GM10248 (cell line): ENCODE results near the gene MTCH1.

ENCODE experiments used
- CTCF ChIA-PET: fragments of 300-600 bp; sonication (Branson Sonifier 250); formaldehyde crosslinking; extraction: SDS; loops from one replicate; lab custom pipeline; 2021; ENCODE audit warnings: antibody characterized with exemption; lab: Yijun Ruan, JAX
- POLR2A ChIA-PET: fragments of 350-650 bp; sonication (Branson Sonifier 250); formaldehyde crosslinking; extraction: SDS; loops from one replicate; lab custom pipeline; 2020; ENCODE audit warnings: antibody characterized with exemption; lab: Yijun Ruan, JAX
- DNase-seq: peaks from one replicate; pipeline ENCODE4 v3.0.0; 2012; ENCODE audit errors: extremely low spot score
- TF ChIP-seq, protein P1 (sequence below): IDR thresholded peaks from 2 replicates; pipeline ENCODE4 v1.5.1; 2012; ENCODE audit warnings: mild to moderate bottlenecking, low read depth; ENCODE audit errors: extremely low read depth, missing control alignments, control extremely low read depth

The MTCH1 gene

DNA sequence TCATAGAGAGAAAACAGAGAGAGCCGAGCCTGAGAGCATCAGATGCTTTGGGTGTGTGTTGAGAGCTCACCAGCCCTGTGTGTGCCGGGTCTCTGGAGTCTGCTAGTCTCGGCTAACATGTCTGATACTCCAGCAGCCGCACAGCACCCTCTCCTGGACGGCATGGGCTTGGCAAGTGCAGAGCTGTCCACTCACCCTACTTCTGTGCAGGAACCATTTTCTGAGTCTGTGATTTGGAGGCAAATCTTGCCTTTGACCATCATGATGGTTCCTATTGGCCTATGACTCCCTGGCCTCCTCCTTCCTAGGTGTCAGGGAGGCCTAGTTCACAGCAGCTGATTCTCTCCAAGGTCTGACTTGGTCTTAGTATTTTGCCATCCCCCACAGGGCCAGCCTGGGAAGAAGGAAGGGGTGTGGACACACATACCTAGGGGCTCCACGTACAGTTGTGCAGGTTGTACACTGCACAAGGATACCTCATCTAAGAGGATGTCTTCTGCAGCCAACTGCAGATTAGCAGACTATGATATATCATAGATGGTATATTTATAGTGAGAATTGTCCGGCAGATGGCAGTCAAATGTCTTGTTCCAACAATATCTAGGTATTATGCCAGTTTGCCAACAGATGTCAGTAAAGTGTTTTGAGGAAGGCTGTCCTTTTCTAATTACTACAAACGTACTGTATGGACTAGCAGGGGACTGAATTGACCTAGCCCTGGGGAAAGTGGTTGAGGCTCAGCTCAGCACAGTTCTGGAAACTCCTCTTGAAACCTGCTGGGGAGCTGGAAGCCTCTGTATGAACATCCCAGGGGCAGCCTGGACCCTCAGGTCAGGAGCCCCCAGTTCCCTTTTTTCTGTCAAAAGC, 32.4 kb upstream of the MTCH1 start:
- DNase-seq: peak; percentile 89
- POLR2A ChIA-PET: interaction anchor here (1.1 to 1.2 kb wide), 2 partner anchors 32 to 192 kb away, joined by 3 to 5 read pairs; partner anchors contain the start of gene MTCH1
- TF ChIP-seq, protein P1, sequence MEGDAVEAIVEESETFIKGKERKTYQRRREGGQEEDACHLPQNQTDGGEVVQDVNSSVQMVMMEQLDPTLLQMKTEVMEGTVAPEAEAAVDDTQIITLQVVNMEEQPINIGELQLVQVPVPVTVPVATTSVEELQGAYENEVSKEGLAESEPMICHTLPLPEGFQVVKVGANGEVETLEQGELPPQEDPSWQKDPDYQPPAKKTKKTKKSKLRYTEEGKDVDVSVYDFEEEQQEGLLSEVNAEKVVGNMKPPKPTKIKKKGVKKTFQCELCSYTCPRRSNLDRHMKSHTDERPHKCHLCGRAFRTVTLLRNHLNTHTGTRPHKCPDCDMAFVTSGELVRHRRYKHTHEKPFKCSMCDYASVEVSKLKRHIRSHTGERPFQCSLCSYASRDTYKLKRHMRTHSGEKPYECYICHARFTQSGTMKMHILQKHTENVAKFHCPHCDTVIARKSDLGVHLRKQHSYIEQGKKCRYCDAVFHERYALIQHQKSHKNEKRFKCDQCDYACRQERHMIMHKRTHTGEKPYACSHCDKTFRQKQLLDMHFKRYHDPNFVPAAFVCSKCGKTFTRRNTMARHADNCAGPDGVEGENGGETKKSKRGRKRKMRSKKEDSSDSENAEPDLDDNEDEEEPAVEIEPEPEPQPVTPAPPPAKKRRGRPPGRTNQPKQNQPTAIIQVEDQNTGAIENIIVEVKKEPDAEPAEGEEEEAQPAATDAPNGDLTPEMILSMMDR: peak; percentile 93
- CTCF ChIA-PET: interaction anchor here (0.6 to 26.1 kb wide), 86 partner anchors 8 to 404 kb away, joined by 3 to 774 read pairs (median 5); partner anchors contain the start of genes C6orf89, FGD2, MTCH1 and PI16

DNA sequence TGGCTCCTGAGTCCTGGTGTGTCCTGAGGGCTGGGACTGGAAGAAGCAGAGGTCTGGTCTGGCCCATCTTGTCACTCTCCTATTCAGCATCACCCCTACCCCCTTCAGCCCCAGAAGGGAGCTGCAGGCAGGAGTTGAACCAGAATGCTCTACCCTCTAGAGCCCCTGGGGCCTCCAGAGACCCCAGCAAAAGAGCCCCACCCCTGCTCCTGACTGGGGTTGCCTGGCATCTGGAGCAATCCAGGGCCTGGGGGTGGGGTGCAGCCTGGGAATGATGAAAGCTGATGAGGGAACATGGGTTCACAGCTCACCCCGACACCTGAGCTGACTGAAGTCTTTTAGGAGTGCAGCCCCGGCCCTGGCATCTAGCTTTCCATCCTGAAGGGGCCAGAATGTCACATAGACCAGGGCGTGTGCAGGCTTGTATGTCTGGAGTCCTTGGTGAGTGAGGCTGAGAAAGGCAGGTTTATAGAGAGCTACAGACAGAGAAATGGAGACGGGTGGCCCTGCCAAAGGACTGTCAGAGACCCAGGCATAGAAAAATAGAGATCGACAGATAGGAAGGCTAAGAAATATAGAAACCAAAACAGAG, 31.7 kb upstream of the MTCH1 start:
- no peak for DNase-seq
- POLR2A ChIA-PET: interaction anchor here (1.1 to 1.2 kb wide), 2 partner anchors 32 to 192 kb away, joined by 3 to 5 read pairs; partner anchors contain the start of gene MTCH1
- TF ChIP-seq, protein P1: no peak
- CTCF ChIA-PET: interaction anchor here (0.6 to 26.1 kb wide), 81 partner anchors 9 to 403 kb away, joined by 3 to 774 read pairs (median 5); partner anchors contain the start of genes C6orf89, FGD2, MTCH1 and PI16

DNA sequence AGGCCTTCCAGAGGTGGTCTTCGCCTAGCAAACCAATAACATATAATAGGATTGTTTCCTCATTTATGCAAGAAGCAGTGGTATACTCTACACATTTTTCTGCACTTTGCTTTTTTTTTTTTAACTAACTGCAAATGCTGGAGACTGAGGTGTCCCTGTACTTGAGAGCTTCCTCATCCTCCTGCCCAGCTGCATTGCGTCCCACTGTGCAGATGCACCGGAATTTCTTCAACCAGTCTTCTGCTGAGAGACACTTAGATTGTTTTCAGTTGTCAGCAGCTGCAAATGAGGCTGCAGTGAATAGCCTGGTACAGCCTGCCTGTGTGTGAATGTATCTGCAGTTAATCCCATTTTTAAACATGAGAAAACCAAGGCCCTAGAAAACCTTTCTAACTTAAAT, 31.0 kb upstream of the MTCH1 start:
- no peak for DNase-seq
- POLR2A ChIA-PET: no interaction called here
- CTCF ChIA-PET: interaction anchor here (1.1 to 26.1 kb wide), 25 partner anchors 15 to 389 kb away, joined by 4 to 774 read pairs (median 13); partner anchors contain the start of genes C6orf89, FGD2, MTCH1 and PIM1
- TF ChIP-seq, protein P1: no peak

DNA sequence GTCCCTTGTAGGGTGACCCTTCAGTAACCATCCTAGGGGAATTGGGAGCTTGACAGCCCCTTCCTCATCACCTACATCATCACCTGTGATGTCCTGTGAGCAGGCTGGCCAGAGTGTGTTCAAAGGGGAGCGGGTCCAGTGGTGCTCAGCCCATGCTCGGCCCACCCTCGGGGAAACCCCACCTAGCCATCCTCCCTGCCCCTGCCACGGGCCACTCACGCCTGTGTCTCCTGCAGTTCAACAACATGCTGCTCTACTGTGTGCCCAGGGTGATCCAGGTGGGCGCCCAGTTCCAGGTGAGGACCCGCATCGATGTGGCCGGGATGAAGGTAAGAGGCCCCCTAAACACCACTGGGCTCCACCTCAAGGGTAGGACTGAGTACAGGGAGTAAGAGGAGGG, 29.5 kb upstream of the MTCH1 start:
- DNase-seq: no peak
- POLR2A ChIA-PET: no interaction called here
- TF ChIP-seq, protein P1: no peak
- CTCF ChIA-PET: interaction anchor here (0.8 to 26.1 kb wide), 9 partner anchors 13 to 246 kb away, joined by 3 to 774 read pairs (median 44); partner anchors contain the start of genes C6orf89, FGD2, PIM1 and PPIL1

DNA sequence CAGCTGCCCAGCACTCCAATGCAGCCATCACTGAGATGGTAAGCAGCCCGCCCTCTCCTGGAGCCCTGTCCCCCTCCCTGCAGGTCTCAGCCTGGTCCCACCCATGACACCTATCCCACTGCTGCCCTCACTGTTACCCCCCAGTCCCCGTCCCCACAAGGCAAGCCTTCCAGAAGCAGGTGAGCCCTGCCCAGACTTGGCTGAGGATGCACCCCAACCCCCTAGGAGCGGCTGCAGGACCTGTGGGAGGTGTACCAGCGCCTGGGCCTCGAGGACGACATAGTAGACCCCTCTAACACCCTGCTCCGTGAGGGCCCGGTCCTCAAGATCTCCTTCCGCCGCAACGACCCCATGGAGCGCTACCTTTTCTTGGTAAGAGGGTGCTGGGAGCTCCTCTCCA, 28.7 kb upstream of the MTCH1 start:
- ChIA-PET POLR2A (no interaction called here), CTCF (interaction anchor here (0.8 to 26.1 kb wide), 3 partner anchors 37 to 245 kb away, joined by 3 to 774 read pairs (median 168); no protein-coding TSS in a partner anchor)
- no peak for DNase-seq
- TF ChIP-seq, protein P1: no peak
